Endothelial cell of umbilical vein (primary cell): Measurements from ENCODE around the gene HCN2. TPM values are rescaled to one million over a fixed set of nuclear protein-coding genes. Genes with fewer than 3 reads are reported as not detected.
A peak's percentile ranks its signal among the peaks of the same experiment; 100 is the strongest.

ENCODE experiments used
- BruUV-seq: library from RNA; stranded (reverse); fragments of 400-500 nt; replicated peaks from 2 replicates; lab custom pipeline; 2021; lab: Mats Ljungman, UMichigan
- CTCF ChIA-PET: fragments of 300-600, 350-600 bp; sonication (Branson Sonifier 250); formaldehyde crosslinking; loops from one replicate; lab custom pipeline; 2021; ENCODE audit warnings: antibody characterized with exemption, inconsistent platforms; lab: Charles Lee
- POLR2A ChIA-PET: fragments of 300-600, 350-600 bp; sonication (Branson Sonifier 250); formaldehyde crosslinking; loops from one replicate; lab custom pipeline; 2021; ENCODE audit warnings: antibody characterized with exemption, inconsistent platforms; lab: Charles Lee
- DNase-seq: peaks from one replicate; pipeline ENCODE4 v3.0.0-alpha.2; 2011; ENCODE audit warnings: low read depth, low spot score
- FAIRE-seq: peaks from 2 replicates; lab custom pipeline; 2011; peaks lifted over from hg19 to GRCh38; lab: Jason Lieb, UNC
- H2AFZ ChIP-seq: 2 replicates; pipeline ENCODE4 v1.6.0; 2012; ENCODE audit warnings: low read depth, low read length, control low read depth, inconsistent platforms
- H3K27ac ChIP-seq: 2 replicates; pipeline ENCODE4 v1.5.1; 2011; ENCODE audit warnings: low read depth, mild to moderate bottlenecking, control low read depth, low read length, moderate library complexity; ENCODE audit not compliant: insufficient read depth
- H3K27me3 ChIP-seq, 2 experiments: 2 replicates each; pipeline versions ENCODE4 v1.6.0 to v1.6.1; 2011; ENCODE audit warnings: low read length in 2 of 2, mixed read lengths in 1 of 2; ENCODE audit not compliant: control insufficient read depth in 2 of 2, insufficient read depth in 2 of 2
- H3K36me3 ChIP-seq, 2 experiments: 2 replicates in 1 of 2; 3 replicates in 1 of 2; pipeline ENCODE4 v1.5.1; 2011; ENCODE audit warnings: low read length in 2 of 2, mild to moderate bottlenecking in 1 of 2, moderate library complexity in 1 of 2; ENCODE audit not compliant: control insufficient read depth in 2 of 2, insufficient read depth in 2 of 2; ENCODE audit errors: extremely low read depth in 1 of 2
- H3K4me1 ChIP-seq: 3 replicates; pipeline ENCODE4 v1.5.1; 2011; ENCODE audit warnings: mild to moderate bottlenecking, low read length; ENCODE audit not compliant: control insufficient read depth, insufficient read depth; ENCODE audit errors: extremely low read depth
- H3K4me2 ChIP-seq: 2 replicates; pipeline ENCODE4 v1.6.1; 2011; ENCODE audit warnings: low read length, control low read depth, mixed read lengths; ENCODE audit not compliant: insufficient read depth
- H3K4me3 ChIP-seq, 3 experiments: fragments of 200-600 bp in 1 of 3; sonication (generic), shearing (Covaris generic) in 1 of 3; replicated peaks in 1 of 3; 2 replicates each; pipeline ENCODE4 v1.5.1; 2011 to 2016; ENCODE audit warnings: control low read depth in 3 of 3, low read length in 3 of 3, mild to moderate bottlenecking in 2 of 3, inconsistent platforms in 1 of 3, low read depth in 1 of 3, moderate library complexity in 1 of 3; ENCODE audit not compliant: insufficient read depth in 1 of 3
- H3K79me2 ChIP-seq: 2 replicates; pipeline ENCODE4 v1.6.0; 2012; ENCODE audit warnings: low read length, inconsistent platforms; ENCODE audit not compliant: control insufficient read depth, insufficient read depth
- H3K9ac ChIP-seq: replicated peaks from 2 replicates; pipeline ENCODE3; 2011; ENCODE audit warnings: low read length, control low read depth; ENCODE audit not compliant: insufficient read depth; ENCODE audit errors: extremely low read depth
- H3K9me1 ChIP-seq: replicated peaks from 3 replicates; pipeline ENCODE4 v1.6.0; 2011; ENCODE audit warnings: mild to moderate bottlenecking, low read length; ENCODE audit not compliant: control insufficient read depth, insufficient read depth; ENCODE audit errors: extremely low read depth
- H3K9me3 ChIP-seq: replicated peaks from 2 replicates; pipeline ENCODE4 v1.5.1; 2012; ENCODE audit warnings: low read length, inconsistent platforms; ENCODE audit not compliant: control insufficient read depth, insufficient read depth
- H4K20me1 ChIP-seq: replicated peaks from 2 replicates; pipeline ENCODE3; 2011; ENCODE audit warnings: mild to moderate bottlenecking, low read length; ENCODE audit not compliant: control insufficient read depth, insufficient read depth; ENCODE audit errors: extremely low read depth
- CTCF ChIP-seq, 2 donors: IDR thresholded peaks; 1 replicate in 1 of 2; 2 replicates in 1 of 2; pipeline ENCODE4 v1.5.1; 2011; ENCODE audit warnings: low read length in 2 of 2, mild to moderate bottlenecking in 2 of 2, moderate library complexity in 2 of 2, control low read depth in 1 of 2, inconsistent platforms in 1 of 2, low read depth in 1 of 2; ENCODE audit not compliant: insufficient read depth in 1 of 2; ENCODE audit errors: extremely low read depth in 1 of 2
- EZH2 ChIP-seq: IDR thresholded peaks from 2 replicates; pipeline ENCODE4 v1.6.1; 2012; ENCODE audit warnings: borderline replicate concordance, low read depth, mild to moderate bottlenecking, moderate library complexity, low read length, inconsistent platforms; ENCODE audit not compliant: severe bottlenecking
- FOS ChIP-seq: IDR thresholded peaks from 2 replicates; pipeline ENCODE4 v1.6.1; 2011; ENCODE audit warnings: mild to moderate bottlenecking, low read length, moderate library complexity, borderline replicate concordance; ENCODE audit not compliant: insufficient read depth
- GATA2 ChIP-seq: IDR thresholded peaks from 2 replicates; pipeline ENCODE4 v1.7.0; 2011; ENCODE audit warnings: low read depth, mild to moderate bottlenecking, moderate library complexity, mixed read lengths, low read length; ENCODE audit not compliant: insufficient read length, insufficient read depth
- JUN ChIP-seq: IDR thresholded peaks from 2 replicates; pipeline ENCODE4 v1.6.1; 2011; ENCODE audit warnings: borderline replicate concordance, low read depth; ENCODE audit not compliant: insufficient read length, insufficient read depth
- MAX ChIP-seq: IDR thresholded peaks from 2 replicates; pipeline ENCODE4 v1.6.1; 2011; ENCODE audit not compliant: insufficient read depth, insufficient read length
- MYC ChIP-seq: IDR thresholded peaks from one replicate; pipeline ENCODE4 v1.6.1; 2011; ENCODE audit warnings: mild to moderate bottlenecking, low read depth, low read length
- POLR2A ChIP-seq: IDR thresholded peaks from 2 replicates; pipeline ENCODE4 v1.6.1; 2012; ENCODE audit warnings: low read depth, mild to moderate bottlenecking, control low read depth, low read length
- POLR2AphosphoS5 ChIP-seq: IDR thresholded peaks from 2 replicates; pipeline ENCODE4 v1.6.1; 2012; ENCODE audit warnings: low read depth, mild to moderate bottlenecking, control low read depth, low read length, moderate library complexity; ENCODE audit not compliant: insufficient read depth
- dilution Hi-C: fragments of 300-500 bp; cut with MboI; formaldehyde crosslinking; loops from one replicate; pipeline ENCODE4 v1.15.0; 2019; ENCODE audit warnings: low sequenced_read_pairs; ENCODE audit not compliant: extremely low pct_ligation_motif_present
- intact Hi-C: fragments of 100-400 bp; cut with micrococcal nuclease; formaldehyde crosslinking; loops from one replicate; pipeline ENCODE4 v1.10.0; 2022
- polyA plus RNA-seq, 4 experiments: library from polyadenylated mRNA; depleted of rRNA in 3 of 4; stranded (reverse) in 3 of 4; unstranded in 1 of 4; fragments of >200 nt; gene quantifications; 2 replicates each; pipeline versions ENCODE4 v1.2.1 to v1.2.3, GENCODE V29; 2011 to 2012; ENCODE audit warnings: missing spikeins in 1 of 4
- total RNA-seq: library from RNA; stranded (reverse); gene quantifications from 2 replicates; pipeline ENCODE4 v1.2.3, GENCODE V29; 2021

The HCN2 gene
- total and polyA plus RNA-seq, 2 donors (not counting 3 experiments of a cell fraction or from before 2014, with no cell fraction given): 0.18 to 0.53 TPM

GRCh38 chr19:571566-571974 is 18.1 kb upstream of the HCN2 start:
- Histone ChIP-seq H2AFZ (peak overlapping the region; percentile 77), H3K4me3 (peak overlapping the region; percentile 35 to 68 (median 39)), H3K9me1 (no peaks in the 10 kb centered on the region), H3K4me2 (peak overlapping the region; percentile 87), H3K27ac (peak overlapping the region; percentile 47), H3K27me3 (no peaks in the 10 kb centered on the region), H4K20me1 (peaks cover 2% of the 10 kb centered on the region), H3K79me2 (peaks cover 38% of the 10 kb centered on the region), H3K9ac (peak overlapping the region; percentile 54), H3K36me3 (no peaks in the 10 kb centered on the region), H3K9me3 (no peaks in the 10 kb centered on the region), H3K4me1 (peaks cover 26% of the 10 kb centered on the region)
- intact Hi-C loops: no loop called here
- dilution Hi-C loops: no loop called here
- TF ChIP-seq FOS (no peak), GATA2 (no peak), CTCF (IDR thresholded peaks at IDR 0.05; ENCODE audit: extremely low read depth in 1 of 2, insufficient read depth in 1 of 2, low read depth in 1 of 2, low read length in 2 of 2) (no peak)
- FAIRE-seq: no peak
- DNase-seq: peak; percentile 60
- CTCF ChIA-PET: interaction anchor here (0.8 to 1.9 kb wide), 2 partner anchors 13 to 61 kb away, joined by 5 to 7 read pairs; no protein-coding TSS in a partner anchor
- no TSS peak for BruUV-seq
- POLR2A ChIA-PET: interaction anchor here (0.7 to 0.8 kb wide), 2 partner anchors 14 to 65 kb away, joined by 3 read pairs; no protein-coding TSS in a partner anchor

DNA sequence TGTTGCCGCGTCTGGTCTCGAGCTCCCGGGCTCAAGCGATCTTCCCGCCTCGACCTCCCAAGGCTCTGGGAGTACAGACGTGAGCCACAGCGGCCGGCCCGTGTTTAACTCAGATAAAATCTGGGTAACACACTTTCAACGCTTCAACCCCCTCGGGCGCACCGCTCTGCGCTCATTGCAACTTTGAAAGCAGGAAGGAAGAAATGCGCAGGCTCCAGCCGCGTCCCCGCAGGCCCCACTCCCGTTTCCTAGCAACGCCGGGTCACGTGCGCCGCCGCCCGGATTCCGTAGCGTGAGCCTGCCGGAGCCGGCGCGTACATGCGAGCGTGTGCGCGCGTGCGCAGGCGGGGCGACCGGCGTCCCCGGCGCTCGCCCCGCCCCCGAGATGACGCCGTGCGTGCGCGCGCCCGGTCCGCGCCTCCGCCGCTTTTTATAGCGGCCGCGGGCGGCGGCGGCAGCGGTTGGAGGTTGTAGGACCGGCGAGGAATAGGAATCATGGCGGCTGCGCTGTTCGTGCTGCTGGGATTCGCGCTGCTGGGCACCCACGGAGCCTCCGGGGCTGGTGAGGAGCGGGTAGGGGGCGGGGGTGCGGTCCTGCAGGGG is 17.4 kb upstream of the HCN2 start, which contains the start of gene BSG:
TSS of gene BSG (plus strand) at position 457 of the 603 bp plus-strand sequence. CDS start at position 496, 39 bp downstream.
- peak within 1 kb of the TSS; percentile 81 for H3K9ac ChIP-seq
- TF ChIP-seq GATA2: peak; percentile 51
- peak; percentile 98 for TF ChIP-seq MAX
- TF ChIP-seq JUN: no peak
- no peak for TF ChIP-seq MYC
- TF ChIP-seq CTCF (IDR thresholded peaks at IDR 0.05; ENCODE audit: extremely low read depth in 1 of 2, insufficient read depth in 1 of 2, low read depth in 1 of 2, low read length in 2 of 2): no peak
- peak; percentile 99 for TF ChIP-seq POLR2AphosphoS5
- TF ChIP-seq POLR2A: peak; percentile 99
- TF ChIP-seq EZH2: no peak
- no peak for TF ChIP-seq FOS
- peaks cover 2% of the 10 kb centered on the region for H4K20me1 ChIP-seq
- BruUV-seq: no TSS peak
- H3K4me3 ChIP-seq: peak within 1 kb of the TSS; percentile 68 to 92 (median 88)
- peak; percentile 96 for FAIRE-seq
- peak within 1 kb of the TSS; percentile 87 for H3K4me2 ChIP-seq
- no peaks in the 10 kb centered on the region for H3K9me3 ChIP-seq
- dilution Hi-C loops: no loop called here
- H3K27ac ChIP-seq: peak within 1 kb of the TSS; percentile 72
- H2AFZ ChIP-seq: peak within 1 kb of the TSS; percentile 77
- no peaks in the 10 kb centered on the region for H3K27me3 ChIP-seq
- no peaks in the 10 kb centered on the region for H3K36me3 ChIP-seq
- no peaks in the 10 kb centered on the region for H3K9me1 ChIP-seq
- H3K79me2 ChIP-seq: peaks cover 45% of the 10 kb centered on the region
- intact Hi-C loops: loop anchor here (1.0 to 2.0 kb wide), 3 partner anchors 17 to 61 kb away; partner anchors contain the start of gene HCN2
- CTCF ChIA-PET: interaction anchor here (0.8 to 1.9 kb wide), 2 partner anchors 12 to 62 kb away, joined by 5 to 7 read pairs; no protein-coding TSS in a partner anchor
- DNase-seq: peak; percentile 97
- POLR2A ChIA-PET: interaction anchor here (0.7 to 0.8 kb wide), 2 partner anchors 13 to 65 kb away, joined by 3 read pairs; no protein-coding TSS in a partner anchor
- H3K4me1 ChIP-seq: peaks cover 28% of the 10 kb centered on the region
